SK-N-SH treated with all-trans-retinoic acid at 6 μM for 48 hours (cell line): ENCODE results near the gene SLC22A2.

ENCODE experiments used
- ATAC-seq: fragments of 200-7000 bp; cut with Tn5 transposase; 3 replicates; pipeline ENCODE4 v1.9.1; 2020; ENCODE audit warnings: mild to moderate bottlenecking, moderate library complexity
- ARNTL ChIP-seq: fragments of 450-650 bp; formaldehyde crosslinking; IDR thresholded peaks from 2 replicates; pipeline ENCODE4 v1.5.0; 2020; ENCODE audit warnings: low read depth, mild to moderate bottlenecking, moderate library complexity, borderline replicate concordance
- CSDC2 ChIP-seq: fragments of 250-450 bp; sonication (Bioruptor Pico); IDR thresholded peaks from 2 replicates; pipeline ENCODE4 v1.5.0; 2020; ENCODE audit warnings: mild to moderate bottlenecking, moderate library complexity
- ESRRG ChIP-seq: fragments of 250-450 bp; sonication (Bioruptor Pico); IDR thresholded peaks from 2 replicates; pipeline ENCODE4 v1.6.1; 2021; ENCODE audit warnings: mild to moderate bottlenecking
- GLIS3 ChIP-seq: fragments of 250-450 bp; sonication (Bioruptor Pico); IDR thresholded peaks from 2 replicates; pipeline ENCODE4 v1.5.0; 2020; ENCODE audit warnings: mild to moderate bottlenecking, moderate library complexity
- ISL1 ChIP-seq: fragments of 250-450 bp; sonication (Bioruptor Pico); IDR thresholded peaks from 2 replicates; pipeline ENCODE4 v2.1.2; 2022; ENCODE audit warnings: mild to moderate bottlenecking, moderate library complexity
- OSR1 ChIP-seq: fragments of 250-450 bp; sonication (Bioruptor Pico); IDR thresholded peaks from 2 replicates; pipeline ENCODE4 v1.8.0; 2022; ENCODE audit warnings: moderate library complexity, mild to moderate bottlenecking, inconsistent platforms
- PPARA ChIP-seq: fragments of 250-450 bp; sonication (Bioruptor Pico); IDR thresholded peaks from 2 replicates; pipeline ENCODE4 v1.5.0; 2020; ENCODE audit warnings: mild to moderate bottlenecking, borderline replicate concordance
- RARB ChIP-seq: fragments of 250-450 bp; sonication (Bioruptor Pico); IDR thresholded peaks from 2 replicates; pipeline ENCODE4 v1.8.0; 2021; ENCODE audit warnings: mild to moderate bottlenecking, moderate library complexity
- TCF4 ChIP-seq: fragments of 250-450 bp; sonication (Bioruptor Pico); IDR thresholded peaks from 2 replicates; pipeline ENCODE4 v1.8.0; 2021; ENCODE audit warnings: mild to moderate bottlenecking, moderate library complexity, borderline replicate concordance
- TOX ChIP-seq: fragments of 250-450 bp; sonication (Bioruptor Pico); IDR thresholded peaks from 2 replicates; pipeline ENCODE4 v1.8.0; 2021; ENCODE audit warnings: mild to moderate bottlenecking, moderate library complexity, borderline replicate concordance
- ZC3H10 ChIP-seq: fragments of 250-450 bp; sonication (Bioruptor Pico); IDR thresholded peaks from 2 replicates; pipeline ENCODE4 v1.5.1; 2021; ENCODE audit warnings: mild to moderate bottlenecking, moderate library complexity
- ZFP3 ChIP-seq: fragments of 250-450 bp; sonication (Bioruptor Pico); IDR thresholded peaks from 2 replicates; pipeline ENCODE4 v1.5.0; 2020; ENCODE audit warnings: mild to moderate bottlenecking, moderate library complexity
- ZFP30 ChIP-seq: fragments of 450-650 bp; formaldehyde crosslinking; IDR thresholded peaks from 2 replicates; pipeline ENCODE4 v1.5.0; 2022; ENCODE audit warnings: mild to moderate bottlenecking, moderate library complexity
- ZNF70 ChIP-seq: fragments of 450-650 bp; formaldehyde crosslinking; IDR thresholded peaks from 2 replicates; pipeline ENCODE4 v1.5.0; 2020; ENCODE audit warnings: mild to moderate bottlenecking, moderate library complexity
- ZNF8 ChIP-seq: fragments of 450-650 bp; formaldehyde crosslinking; IDR thresholded peaks from 2 replicates; pipeline ENCODE4 v1.5.0; 2020; ENCODE audit warnings: mild to moderate bottlenecking, moderate library complexity
- TF ChIP-seq, protein P1 (sequence below): fragments of 250-450 bp; sonication (Bioruptor Pico); IDR thresholded peaks from 2 replicates; pipeline ENCODE4 v1.5.1; 2021; ENCODE audit warnings: mild to moderate bottlenecking, moderate library complexity
- TF ChIP-seq, protein P2 (sequence below): fragments of 250-450 bp; sonication (Bioruptor Pico); IDR thresholded peaks from 2 replicates; pipeline ENCODE4 v1.5.0; 2020; ENCODE audit warnings: mild to moderate bottlenecking, moderate library complexity
- TF ChIP-seq, protein P3 (sequence below): fragments of 250-450 bp; sonication (Bioruptor Pico); IDR thresholded peaks from 2 replicates; pipeline ENCODE4 v1.5.1; 2020; ENCODE audit warnings: low read depth, mild to moderate bottlenecking, moderate library complexity
- TF ChIP-seq, protein P4 (sequence below): fragments of 250-450 bp; sonication (Bioruptor Pico); IDR thresholded peaks from 2 replicates; pipeline ENCODE4 v1.8.0; 2020; ENCODE audit warnings: mild to moderate bottlenecking, moderate library complexity, borderline replicate concordance

Gene SLC22A2

GRCh38 chr6:160252073-160252813, 6.4 kb downstream of the SLC22A2 start:
- TF ChIP-seq TOX: no peak
- no peak for TF ChIP-seq PPARA (CRISPR knock-in tag)
- TF ChIP-seq CSDC2 (CRISPR knock-in tag): no peak
- no peak for TF ChIP-seq TCF4 (CRISPR knock-in tag)
- no peak for TF ChIP-seq ZFP3 (CRISPR knock-in tag)
- TF ChIP-seq ARNTL (CRISPR knock-in tag): no peak
- TF ChIP-seq ISL1 (CRISPR knock-in tag): no peak
- no peak for ATAC-seq

GRCh38 chr6:160249671-160250070, 8.9 kb downstream of the SLC22A2 start:
- no peak for ATAC-seq
- TF ChIP-seq ZNF70 (CRISPR knock-in tag) (no peak), ZC3H10 (CRISPR knock-in tag) (no peak), TOX (no peak), ZFP3 (CRISPR knock-in tag) (no peak), ESRRG (CRISPR knock-in tag) (no peak), RARB (CRISPR knock-in tag) (no peak), OSR1 (CRISPR knock-in tag) (no peak), ZFP30 (CRISPR knock-in tag) (no peak), ARNTL (CRISPR knock-in tag) (no peak), GLIS3 (CRISPR knock-in tag) (no peak), ISL1 (CRISPR knock-in tag) (no peak)
- TF ChIP-seq, protein P1, sequence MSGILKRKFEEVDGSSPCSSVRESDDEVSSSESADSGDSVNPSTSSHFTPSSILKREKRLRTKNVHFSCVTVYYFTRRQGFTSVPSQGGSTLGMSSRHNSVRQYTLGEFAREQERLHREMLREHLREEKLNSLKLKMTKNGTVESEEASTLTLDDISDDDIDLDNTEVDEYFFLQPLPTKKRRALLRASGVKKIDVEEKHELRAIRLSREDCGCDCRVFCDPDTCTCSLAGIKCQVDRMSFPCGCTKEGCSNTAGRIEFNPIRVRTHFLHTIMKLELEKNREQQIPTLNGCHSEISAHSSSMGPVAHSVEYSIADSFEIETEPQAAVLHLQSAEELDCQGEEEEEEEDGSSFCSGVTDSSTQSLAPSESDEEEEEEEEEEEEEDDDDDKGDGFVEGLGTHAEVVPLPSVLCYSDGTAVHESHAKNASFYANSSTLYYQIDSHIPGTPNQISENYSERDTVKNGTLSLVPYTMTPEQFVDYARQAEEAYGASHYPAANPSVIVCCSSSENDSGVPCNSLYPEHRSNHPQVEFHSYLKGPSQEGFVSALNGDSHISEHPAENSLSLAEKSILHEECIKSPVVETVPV (CRISPR knock-in tag): no peak
- TF ChIP-seq, protein P2, sequence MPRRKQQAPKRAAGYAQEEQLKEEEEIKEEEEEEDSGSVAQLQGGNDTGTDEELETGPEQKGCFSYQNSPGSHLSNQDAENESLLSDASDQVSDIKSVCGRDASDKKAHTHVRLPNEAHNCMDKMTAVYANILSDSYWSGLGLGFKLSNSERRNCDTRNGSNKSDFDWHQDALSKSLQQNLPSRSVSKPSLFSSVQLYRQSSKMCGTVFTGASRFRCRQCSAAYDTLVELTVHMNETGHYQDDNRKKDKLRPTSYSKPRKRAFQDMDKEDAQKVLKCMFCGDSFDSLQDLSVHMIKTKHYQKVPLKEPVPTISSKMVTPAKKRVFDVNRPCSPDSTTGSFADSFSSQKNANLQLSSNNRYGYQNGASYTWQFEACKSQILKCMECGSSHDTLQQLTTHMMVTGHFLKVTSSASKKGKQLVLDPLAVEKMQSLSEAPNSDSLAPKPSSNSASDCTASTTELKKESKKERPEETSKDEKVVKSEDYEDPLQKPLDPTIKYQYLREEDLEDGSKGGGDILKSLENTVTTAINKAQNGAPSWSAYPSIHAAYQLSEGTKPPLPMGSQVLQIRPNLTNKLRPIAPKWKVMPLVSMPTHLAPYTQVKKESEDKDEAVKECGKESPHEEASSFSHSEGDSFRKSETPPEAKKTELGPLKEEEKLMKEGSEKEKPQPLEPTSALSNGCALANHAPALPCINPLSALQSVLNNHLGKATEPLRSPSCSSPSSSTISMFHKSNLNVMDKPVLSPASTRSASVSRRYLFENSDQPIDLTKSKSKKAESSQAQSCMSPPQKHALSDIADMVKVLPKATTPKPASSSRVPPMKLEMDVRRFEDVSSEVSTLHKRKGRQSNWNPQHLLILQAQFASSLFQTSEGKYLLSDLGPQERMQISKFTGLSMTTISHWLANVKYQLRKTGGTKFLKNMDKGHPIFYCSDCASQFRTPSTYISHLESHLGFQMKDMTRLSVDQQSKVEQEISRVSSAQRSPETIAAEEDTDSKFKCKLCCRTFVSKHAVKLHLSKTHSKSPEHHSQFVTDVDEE (CRISPR knock-in tag): no peak
- TF ChIP-seq, protein P3, sequence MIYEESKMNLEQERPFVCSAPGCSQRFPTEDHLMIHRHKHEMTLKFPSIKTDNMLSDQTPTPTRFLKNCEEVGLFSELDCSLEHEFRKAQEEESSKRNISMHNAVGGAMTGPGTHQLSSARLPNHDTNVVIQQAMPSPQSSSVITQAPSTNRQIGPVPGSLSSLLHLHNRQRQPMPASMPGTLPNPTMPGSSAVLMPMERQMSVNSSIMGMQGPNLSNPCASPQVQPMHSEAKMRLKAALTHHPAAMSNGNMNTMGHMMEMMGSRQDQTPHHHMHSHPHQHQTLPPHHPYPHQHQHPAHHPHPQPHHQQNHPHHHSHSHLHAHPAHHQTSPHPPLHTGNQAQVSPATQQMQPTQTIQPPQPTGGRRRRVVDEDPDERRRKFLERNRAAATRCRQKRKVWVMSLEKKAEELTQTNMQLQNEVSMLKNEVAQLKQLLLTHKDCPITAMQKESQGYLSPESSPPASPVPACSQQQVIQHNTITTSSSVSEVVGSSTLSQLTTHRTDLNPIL (CRISPR knock-in tag): no peak
- TF ChIP-seq, protein P4, sequence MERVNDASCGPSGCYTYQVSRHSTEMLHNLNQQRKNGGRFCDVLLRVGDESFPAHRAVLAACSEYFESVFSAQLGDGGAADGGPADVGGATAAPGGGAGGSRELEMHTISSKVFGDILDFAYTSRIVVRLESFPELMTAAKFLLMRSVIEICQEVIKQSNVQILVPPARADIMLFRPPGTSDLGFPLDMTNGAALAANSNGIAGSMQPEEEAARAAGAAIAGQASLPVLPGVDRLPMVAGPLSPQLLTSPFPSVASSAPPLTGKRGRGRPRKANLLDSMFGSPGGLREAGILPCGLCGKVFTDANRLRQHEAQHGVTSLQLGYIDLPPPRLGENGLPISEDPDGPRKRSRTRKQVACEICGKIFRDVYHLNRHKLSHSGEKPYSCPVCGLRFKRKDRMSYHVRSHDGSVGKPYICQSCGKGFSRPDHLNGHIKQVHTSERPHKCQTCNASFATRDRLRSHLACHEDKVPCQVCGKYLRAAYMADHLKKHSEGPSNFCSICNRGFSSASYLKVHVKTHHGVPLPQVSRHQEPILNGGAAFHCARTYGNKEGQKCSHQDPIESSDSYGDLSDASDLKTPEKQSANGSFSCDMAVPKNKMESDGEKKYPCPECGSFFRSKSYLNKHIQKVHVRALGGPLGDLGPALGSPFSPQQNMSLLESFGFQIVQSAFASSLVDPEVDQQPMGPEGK (CRISPR knock-in tag): no peak
- TF ChIP-seq, all 23 proteins: peak for 0

DNA sequence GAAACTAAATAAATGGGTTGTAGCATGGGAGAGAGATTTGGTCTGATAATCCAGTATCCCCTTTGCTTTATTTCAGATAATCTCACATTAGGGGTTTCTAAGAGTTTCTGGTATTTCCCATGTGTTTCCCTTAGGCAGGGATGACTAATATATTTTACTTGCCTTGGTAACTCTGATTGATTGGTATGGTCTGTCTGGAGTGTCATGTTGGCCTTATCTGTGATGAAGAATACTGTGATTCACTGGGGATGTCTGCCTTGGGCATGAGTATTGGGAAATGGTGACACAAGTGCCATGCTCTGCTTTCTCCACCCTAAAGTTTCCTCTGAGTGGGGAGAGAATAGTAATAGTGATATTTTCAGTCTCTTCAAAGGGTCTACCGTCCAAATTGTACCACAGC, 10.1 kb downstream of the SLC22A2 start:
- TF ChIP-seq PPARA (CRISPR knock-in tag) (no peak), ZC3H10 (CRISPR knock-in tag) (no peak)
- TF ChIP-seq, all 23 proteins: peak for 0
- ATAC-seq: no peak

DNA sequence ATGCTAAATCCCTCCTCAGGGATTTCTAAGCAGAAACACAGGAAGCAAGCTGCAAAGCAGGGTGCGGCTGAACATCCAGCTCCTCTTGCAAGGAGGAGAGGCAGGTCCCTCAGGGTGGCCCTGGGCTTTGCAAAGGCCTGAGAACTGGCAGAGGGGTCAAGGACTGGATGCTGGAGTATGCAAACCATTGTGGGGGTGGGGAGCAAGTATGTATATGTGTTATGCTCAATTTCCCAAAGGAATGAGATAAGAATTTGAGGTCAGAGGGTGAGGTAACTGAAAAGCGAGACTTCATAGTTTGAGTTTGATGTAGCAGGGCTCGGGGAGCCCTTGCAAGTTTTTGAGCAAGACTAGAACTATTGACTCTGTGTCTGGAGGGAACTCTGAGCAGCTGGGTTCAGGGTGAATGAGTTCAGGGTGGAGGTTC, 11.2 kb downstream of the SLC22A2 start:
- no peak for ATAC-seq
- TF ChIP-seq OSR1 (CRISPR knock-in tag): no peak
- no peak for TF ChIP-seq ZFP3 (CRISPR knock-in tag)
- TF ChIP-seq ZNF8 (CRISPR knock-in tag): no peak
- no peak for TF ChIP-seq TCF4 (CRISPR knock-in tag)
- no peak for TF ChIP-seq GLIS3 (CRISPR knock-in tag)
- no peak for TF ChIP-seq ZFP30 (CRISPR knock-in tag)
